ENCODE results near the gene CIAO1.

- TF ChIP-seq POLR2A (IDR thresholded peaks at IDR 0.05) (no peak), CTCF (IDR thresholded peaks at IDR 0.05) (no peak), EP300 (IDR thresholded peaks at IDR 0.05) (no peak), POLR2AphosphoS5 (IDR thresholded peaks at IDR 0.05) (no peak)
Observed at GRCh38 chr2:96276787-96277499, 10.9 kb downstream of the CIAO1 start.
